SK-N-SH treated with all-trans-retinoic acid at 6 μM for 48 hours (cell line): ENCODE data around the gene ANKRD39.

Experiments
- ATAC-seq: fragments of 200-7000 bp; cut with Tn5 transposase; 3 replicates; pipeline ENCODE4 v1.9.1; 2020; ENCODE audit warnings: mild to moderate bottlenecking, moderate library complexity
- ARNTL ChIP-seq: fragments of 450-650 bp; formaldehyde crosslinking; IDR thresholded peaks from 2 replicates; pipeline ENCODE4 v1.5.0; 2020; ENCODE audit warnings: low read depth, mild to moderate bottlenecking, moderate library complexity, borderline replicate concordance
- BACH2 ChIP-seq: fragments of 250-450 bp; sonication (Bioruptor Pico); IDR thresholded peaks from 2 replicates; pipeline ENCODE4 v1.9.0; 2021; ENCODE audit warnings: mild to moderate bottlenecking, borderline replicate concordance
- CREB5 ChIP-seq: fragments of 250-450 bp; sonication (Bioruptor Pico); IDR thresholded peaks from 2 replicates; pipeline ENCODE4 v1.5.1; 2020; ENCODE audit warnings: low read depth, mild to moderate bottlenecking, moderate library complexity
- ESRRG ChIP-seq: fragments of 250-450 bp; sonication (Bioruptor Pico); IDR thresholded peaks from 2 replicates; pipeline ENCODE4 v1.6.1; 2021; ENCODE audit warnings: mild to moderate bottlenecking
- GLIS3 ChIP-seq: fragments of 250-450 bp; sonication (Bioruptor Pico); IDR thresholded peaks from 2 replicates; pipeline ENCODE4 v1.5.0; 2020; ENCODE audit warnings: mild to moderate bottlenecking, moderate library complexity
- ISL1 ChIP-seq: fragments of 250-450 bp; sonication (Bioruptor Pico); IDR thresholded peaks from 2 replicates; pipeline ENCODE4 v2.1.2; 2022; ENCODE audit warnings: mild to moderate bottlenecking, moderate library complexity
- OSR1 ChIP-seq: fragments of 250-450 bp; sonication (Bioruptor Pico); IDR thresholded peaks from 2 replicates; pipeline ENCODE4 v1.8.0; 2022; ENCODE audit warnings: moderate library complexity, mild to moderate bottlenecking, inconsistent platforms
- POU6F1 ChIP-seq: fragments of 250-450 bp; sonication (Bioruptor Pico); IDR thresholded peaks from 2 replicates; pipeline ENCODE4 v1.8.0; 2021; ENCODE audit warnings: low read depth, mild to moderate bottlenecking, moderate library complexity, borderline replicate concordance
- PPARA ChIP-seq: fragments of 250-450 bp; sonication (Bioruptor Pico); IDR thresholded peaks from 2 replicates; pipeline ENCODE4 v1.5.0; 2020; ENCODE audit warnings: mild to moderate bottlenecking, borderline replicate concordance
- SNAI2 ChIP-seq: fragments of 250-450 bp; sonication (Bioruptor Pico); IDR thresholded peaks from 2 replicates; pipeline ENCODE4 v1.5.0; 2020; ENCODE audit warnings: mild to moderate bottlenecking, moderate library complexity
- TCF4 ChIP-seq: fragments of 250-450 bp; sonication (Bioruptor Pico); IDR thresholded peaks from 2 replicates; pipeline ENCODE4 v1.8.0; 2021; ENCODE audit warnings: mild to moderate bottlenecking, moderate library complexity, borderline replicate concordance
- TOX ChIP-seq: fragments of 250-450 bp; sonication (Bioruptor Pico); IDR thresholded peaks from 2 replicates; pipeline ENCODE4 v1.8.0; 2021; ENCODE audit warnings: mild to moderate bottlenecking, moderate library complexity, borderline replicate concordance
- TSHZ2 ChIP-seq: fragments of 250-450 bp; sonication (Bioruptor Pico); IDR thresholded peaks from 2 replicates; pipeline ENCODE4 v1.5.0; 2020; ENCODE audit warnings: mild to moderate bottlenecking, moderate library complexity
- ZC3H10 ChIP-seq: fragments of 250-450 bp; sonication (Bioruptor Pico); IDR thresholded peaks from 2 replicates; pipeline ENCODE4 v1.5.1; 2021; ENCODE audit warnings: mild to moderate bottlenecking, moderate library complexity
- ZFP3 ChIP-seq: fragments of 250-450 bp; sonication (Bioruptor Pico); IDR thresholded peaks from 2 replicates; pipeline ENCODE4 v1.5.0; 2020; ENCODE audit warnings: mild to moderate bottlenecking, moderate library complexity
- ZFP30 ChIP-seq: fragments of 450-650 bp; formaldehyde crosslinking; IDR thresholded peaks from 2 replicates; pipeline ENCODE4 v1.5.0; 2022; ENCODE audit warnings: mild to moderate bottlenecking, moderate library complexity
- ZNF565 ChIP-seq: fragments of 450-650 bp; formaldehyde crosslinking; conservative IDR thresholded peaks from 2 replicates; pipeline ENCODE4 v1.5.0; 2020; ENCODE audit warnings: low read depth, mild to moderate bottlenecking, moderate library complexity
- ZNF70 ChIP-seq: fragments of 450-650 bp; formaldehyde crosslinking; IDR thresholded peaks from 2 replicates; pipeline ENCODE4 v1.5.0; 2020; ENCODE audit warnings: mild to moderate bottlenecking, moderate library complexity
- TF ChIP-seq, protein P1 (sequence below): fragments of 250-450 bp; sonication (Bioruptor Pico); IDR thresholded peaks from 2 replicates; pipeline ENCODE4 v1.5.1; 2021; ENCODE audit warnings: mild to moderate bottlenecking, moderate library complexity

ANKRD39 gene

GRCh38 chr2:96883306-96883705 is 25.5 kb upstream of the ANKRD39 start (continued):
- TF ChIP-seq CREB5 (CRISPR knock-in tag): no peak
- TF ChIP-seq ZC3H10: no peak
- TF ChIP-seq BACH2 (CRISPR knock-in tag): no peak
- no peak for TF ChIP-seq PPARA (CRISPR knock-in tag)
- TF ChIP-seq TOX (CRISPR knock-in tag): no peak
- TF ChIP-seq POU6F1: no peak
- TF ChIP-seq ISL1 (CRISPR knock-in tag): no peak
- TF ChIP-seq GLIS3 (CRISPR knock-in tag): no peak

DNA sequence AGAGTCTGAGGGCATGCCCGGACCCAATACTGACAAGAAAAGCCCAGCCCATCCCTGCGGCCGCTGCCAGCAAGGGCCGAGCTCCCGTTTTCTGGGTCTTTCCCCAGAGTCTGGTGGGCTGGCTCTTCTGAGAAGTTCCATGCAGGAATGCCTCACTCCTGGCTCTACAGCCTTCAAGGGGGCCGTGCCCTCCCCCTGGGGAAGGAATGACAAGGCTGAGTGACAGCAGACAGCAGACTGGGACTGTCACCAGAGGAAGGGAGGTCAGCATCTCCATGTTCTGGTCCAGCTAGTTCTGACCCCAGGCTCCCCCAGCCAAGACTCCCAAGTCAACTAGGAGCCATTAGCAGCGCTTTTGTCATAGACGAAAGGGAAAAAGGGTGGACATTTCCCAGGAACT is 25.1 kb upstream of the ANKRD39 start:
- ATAC-seq: no peak
- TF ChIP-seq TSHZ2 (CRISPR knock-in tag) (no peak), ESRRG (CRISPR knock-in tag) (no peak), POU6F1 (no peak), ZFP3 (no peak), ISL1 (CRISPR knock-in tag) (no peak), ZNF565 (CRISPR knock-in tag) (no peak), ZC3H10 (no peak)
- TF ChIP-seq, protein P1, sequence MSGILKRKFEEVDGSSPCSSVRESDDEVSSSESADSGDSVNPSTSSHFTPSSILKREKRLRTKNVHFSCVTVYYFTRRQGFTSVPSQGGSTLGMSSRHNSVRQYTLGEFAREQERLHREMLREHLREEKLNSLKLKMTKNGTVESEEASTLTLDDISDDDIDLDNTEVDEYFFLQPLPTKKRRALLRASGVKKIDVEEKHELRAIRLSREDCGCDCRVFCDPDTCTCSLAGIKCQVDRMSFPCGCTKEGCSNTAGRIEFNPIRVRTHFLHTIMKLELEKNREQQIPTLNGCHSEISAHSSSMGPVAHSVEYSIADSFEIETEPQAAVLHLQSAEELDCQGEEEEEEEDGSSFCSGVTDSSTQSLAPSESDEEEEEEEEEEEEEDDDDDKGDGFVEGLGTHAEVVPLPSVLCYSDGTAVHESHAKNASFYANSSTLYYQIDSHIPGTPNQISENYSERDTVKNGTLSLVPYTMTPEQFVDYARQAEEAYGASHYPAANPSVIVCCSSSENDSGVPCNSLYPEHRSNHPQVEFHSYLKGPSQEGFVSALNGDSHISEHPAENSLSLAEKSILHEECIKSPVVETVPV (CRISPR knock-in tag): no peak

DNA sequence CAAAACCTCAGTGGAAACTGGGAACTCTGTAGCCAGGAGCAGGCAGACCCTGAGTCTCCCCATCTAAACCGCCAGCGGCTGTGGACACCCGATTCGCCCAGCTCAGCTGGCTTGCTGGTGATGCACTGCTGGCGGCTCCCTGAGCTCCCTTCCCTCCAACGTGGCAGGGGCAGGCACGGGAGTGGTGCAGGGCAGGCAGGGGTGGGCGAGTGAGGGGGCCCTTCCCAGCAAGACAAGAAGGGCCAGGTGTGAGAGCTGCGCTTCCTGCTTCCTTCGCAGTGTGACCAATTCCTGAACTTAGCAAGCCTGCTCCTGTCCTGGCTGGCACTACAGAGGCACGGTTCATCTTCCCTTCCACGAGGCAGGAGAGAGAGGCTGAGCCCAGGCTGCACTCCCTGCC is 24.4 kb upstream of the ANKRD39 start:
- ATAC-seq: no peak
- TF ChIP-seq PPARA (CRISPR knock-in tag) (no peak), ZFP30 (CRISPR knock-in tag) (no peak), ZC3H10 (no peak), SNAI2 (CRISPR knock-in tag) (no peak), ZNF70 (no peak), ARNTL (CRISPR knock-in tag) (no peak), OSR1 (CRISPR knock-in tag) (no peak), POU6F1 (no peak), ISL1 (CRISPR knock-in tag) (no peak), TSHZ2 (CRISPR knock-in tag) (no peak), TCF4 (no peak), GLIS3 (CRISPR knock-in tag) (no peak), ZNF565 (CRISPR knock-in tag) (no peak), ZFP3 (no peak)
- TF ChIP-seq, protein P1 (CRISPR knock-in tag): no peak
